ENCODE data around the gene REEP6. TPM values are rescaled to one million over a fixed set of nuclear protein-coding genes. Genes with fewer than 3 reads are reported as not detected.

The REEP6 gene
- total and polyA plus RNA-seq, 7 donors, result 0.23 to 2.0 (median 1.3) TPM

GRCh38 chr19:1513499-1514294 is 22.7 kb downstream of the REEP6 start:
- ATAC-seq (peak; percentile 77 to 87 (median 80)), DNase-seq (peak; percentile 63 to 84)
- H3K36me3 ChIP-seq (ENCODE audit: insufficient read depth in 1 of 2, low read depth in 1 of 2), result no peaks in the 10 kb centered on the region
- H3K9me3 ChIP-seq, result no peaks in the 10 kb centered on the region
- peaks cover 0 to 5% (median 0%) of the 10 kb centered on the region in 3 donors for H3K27me3 ChIP-seq (ENCODE audit: insufficient read depth in 3 of 3, low read length in 2 of 3)
- peaks cover 6% of the 10 kb centered on the region for H3K4me1 ChIP-seq
- intact Hi-C loops (cut with DNase I), result loop anchor here in 1 of 2 donors (5.0 kb wide), 1 partner anchor 231 kb away; no protein-coding TSS in a partner anchor
- WGBS, 3 donors, result 4 to 6% (median 5%) methylated on average over 27 to 52 of the region's 52 CpGs
- peak overlapping the region; percentile 89 for H3K27ac ChIP-seq
- peak; percentile 64 for TF ChIP-seq CTCF (IDR thresholded peaks at IDR 0.05)
- H3K4me3 ChIP-seq, result peak overlapping the region; percentile 73

- intact Hi-C loops (cut with DNase I), result loop anchor here in 1 of 2 donors (5.0 kb wide), 1 partner anchor 232 kb away; no protein-coding TSS in a partner anchor
- Histone ChIP-seq H3K4me3 (no peak overlapping the region), H3K36me3 (ENCODE audit: insufficient read depth in 1 of 2, low read depth in 1 of 2) (no peaks in the 10 kb centered on the region), H3K9me3 (no peaks in the 10 kb centered on the region), H3K4me1 (peaks cover 6% of the 10 kb centered on the region), H3K27me3 (ENCODE audit: insufficient read depth in 3 of 3, low read length in 2 of 3) (peaks cover 0 to 5% (median 0%) of the 10 kb centered on the region in 3 donors), H3K27ac (peak overlapping the region; percentile 89)
- no peak for DNase-seq
- WGBS, 3 donors, result 15 to 46% (median 42%) methylated on average over 10 of the region's 10 CpGs
- ATAC-seq, result peak in 2 of 4 donors; percentile 10 to 19
- TF ChIP-seq CTCF (IDR thresholded peaks at IDR 0.05), result no peak
Observed at GRCh38 chr19:1514295-1514661, 23.3 kb downstream of the REEP6 start.

GRCh38 chr19:1514986-1515721 is 24.2 kb downstream of the REEP6 start:
- intact Hi-C loops (cut with DNase I), result loop anchor here in 1 of 2 donors (5.0 kb wide), 1 partner anchor 233 kb away; no protein-coding TSS in a partner anchor
- DNase-seq (no peak), ATAC-seq (no peak)
- TF ChIP-seq CTCF (IDR thresholded peaks at IDR 0.05), result no peak
- 65 to 66% (median 65%) methylated on average over 14 of the region's 14 CpGs for WGBS, 3 donors
- Histone ChIP-seq H3K27ac (no peak overlapping the region), H3K36me3 (ENCODE audit: insufficient read depth in 1 of 2, low read depth in 1 of 2) (no peaks in the 10 kb centered on the region), H3K4me1 (peaks cover 6% of the 10 kb centered on the region), H3K27me3 (ENCODE audit: insufficient read depth in 3 of 3, low read length in 2 of 3) (peaks cover 0 to 5% (median 0%) of the 10 kb centered on the region in 3 donors), H3K4me3 (no peak overlapping the region), H3K9me3 (no peaks in the 10 kb centered on the region)

GRCh38 chr19:1516395-1516753 is 25.4 kb downstream of the REEP6 start:
- Histone ChIP-seq H3K4me3 (no peak overlapping the region), H3K27ac (no peak overlapping the region), H3K36me3 (ENCODE audit: insufficient read depth in 1 of 2, low read depth in 1 of 2) (no peaks in the 10 kb centered on the region), H3K4me1 (peaks cover 6% of the 10 kb centered on the region), H3K9me3 (no peaks in the 10 kb centered on the region), H3K27me3 (ENCODE audit: insufficient read depth in 3 of 3, low read length in 2 of 3) (peaks cover 0 to 5% (median 0%) of the 10 kb centered on the region in 3 donors)
- ATAC-seq (no peak), DNase-seq (no peak)
- intact Hi-C loops (cut with DNase I), result no loop called here
- WGBS, 3 donors, result 57 to 71% (median 67%) methylated on average over 8 of the region's 8 CpGs
- TF ChIP-seq CTCF (IDR thresholded peaks at IDR 0.05), result no peak

All from psoas muscle (tissue), 8 donors.